Measurements from ENCODE around the gene CDH9. TPM values are rescaled to one million over a fixed set of nuclear protein-coding genes. Genes with fewer than 3 reads are reported as not detected.

CDH9 gene
- total RNA-seq, 3 donors from 2014 or later = not detected

DNA sequence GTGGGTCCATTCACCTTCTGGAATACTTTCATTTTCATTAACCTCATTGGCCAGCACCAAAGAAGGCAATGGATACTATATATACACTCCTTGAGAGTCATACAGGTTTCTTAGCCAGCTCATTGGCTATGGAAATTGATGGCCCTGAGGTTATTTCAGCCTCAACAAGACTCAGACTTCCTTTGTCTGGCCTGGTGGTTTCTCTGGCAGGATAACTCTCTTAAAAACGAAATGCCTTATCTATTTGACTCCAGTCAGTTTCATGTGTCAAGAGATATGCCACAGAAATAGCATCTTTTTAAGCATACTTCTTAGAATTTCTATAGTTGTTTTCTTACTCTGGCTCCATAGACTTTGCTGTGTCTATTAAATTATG is 28.9 kb downstream of the CDH9 start:
- H3K4me3 Mint-ChIP-seq = no peak overlapping the region
- DNase-seq = no peak
- ATAC-seq = no peak
- no peaks in the 10 kb centered on the region for H3K4me1 Mint-ChIP-seq (ENCODE audit: low read depth)
- peaks cover 23% of the 10 kb centered on the region for H3K9me3 Mint-ChIP-seq
- H3K36me3 Mint-ChIP-seq (ENCODE audit: insufficient read depth) = no peaks in the 10 kb centered on the region
- no peaks in the 10 kb centered on the region for H3K27me3 Mint-ChIP-seq (ENCODE audit: low read depth)

DNA sequence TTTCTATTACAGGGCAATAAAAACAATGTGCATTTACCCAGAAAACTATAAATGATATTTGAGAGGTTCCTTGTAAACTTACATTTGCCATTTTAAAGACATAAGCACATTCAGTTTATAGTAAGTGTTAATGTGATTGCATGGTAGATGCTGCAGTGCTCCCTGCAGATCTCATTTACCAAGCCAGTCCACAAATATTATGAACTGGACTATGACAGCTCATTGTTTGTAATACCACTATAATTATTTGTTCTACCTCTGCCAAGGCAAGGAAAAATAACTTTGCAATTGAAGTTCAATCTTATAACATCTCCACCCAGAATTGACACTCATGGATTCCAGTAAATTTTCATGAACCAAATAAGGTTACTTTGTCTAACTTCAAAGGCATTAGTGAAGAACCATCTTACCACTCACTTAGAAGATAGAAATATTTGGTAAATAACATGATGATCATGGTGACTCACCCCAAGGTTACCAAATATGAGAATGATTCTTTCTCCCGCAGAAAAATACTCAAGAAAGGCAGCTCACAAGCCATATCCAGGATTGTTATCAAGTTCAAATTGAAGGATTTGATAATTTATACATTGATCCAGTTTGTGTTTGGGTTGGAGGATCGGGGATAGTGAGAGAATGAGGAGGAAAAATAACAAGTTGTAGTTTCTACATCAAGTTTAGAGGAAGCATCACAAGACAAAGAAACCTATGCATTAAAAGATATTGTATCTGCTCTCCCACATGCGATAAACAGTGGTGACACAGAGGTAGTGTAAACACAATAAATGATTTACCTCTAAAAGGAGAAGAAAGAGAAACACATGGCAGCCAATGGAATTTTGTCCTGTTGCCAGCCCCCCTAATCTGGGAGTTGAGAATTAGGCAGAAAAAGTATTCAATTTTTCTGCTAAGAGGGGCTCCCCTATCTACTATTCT is 29.5 kb downstream of the CDH9 start:
- Mint-ChIP-seq H3K9me3 (peaks cover 27% of the 10 kb centered on the region), H3K27me3 (ENCODE audit: low read depth) (no peaks in the 10 kb centered on the region), H3K4me3 (no peak overlapping the region), H3K4me1 (ENCODE audit: low read depth) (no peaks in the 10 kb centered on the region), H3K36me3 (ENCODE audit: insufficient read depth) (no peaks in the 10 kb centered on the region)
- ATAC-seq (no peak), DNase-seq (no peak)

DNA sequence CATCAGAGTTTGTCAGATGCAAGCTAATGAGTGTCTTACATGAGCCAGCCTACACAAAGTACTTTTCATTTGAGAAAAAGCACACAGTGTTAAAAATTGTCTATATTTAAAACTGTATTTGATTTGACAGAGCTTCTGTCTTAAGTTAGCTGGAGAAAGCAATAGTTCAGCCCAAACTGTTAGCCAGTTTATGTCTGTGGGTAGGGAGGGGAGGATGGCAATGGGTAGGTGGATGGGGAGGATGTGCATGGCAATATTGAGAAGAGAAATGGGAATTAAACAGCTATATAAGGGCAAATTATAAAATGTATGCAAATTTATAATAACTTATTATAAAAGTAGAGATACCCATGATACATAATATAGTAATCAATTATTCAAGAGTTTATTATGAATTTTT is 31.3 kb downstream of the CDH9 start:
- DNase-seq = no peak
- Mint-ChIP-seq H3K4me3 (no peak overlapping the region), H3K9me3 (peaks cover 27% of the 10 kb centered on the region), H3K4me1 (ENCODE audit: low read depth) (no peaks in the 10 kb centered on the region), H3K27me3 (ENCODE audit: low read depth) (no peaks in the 10 kb centered on the region), H3K36me3 (ENCODE audit: insufficient read depth) (no peaks in the 10 kb centered on the region)
- no peak for ATAC-seq

DNA sequence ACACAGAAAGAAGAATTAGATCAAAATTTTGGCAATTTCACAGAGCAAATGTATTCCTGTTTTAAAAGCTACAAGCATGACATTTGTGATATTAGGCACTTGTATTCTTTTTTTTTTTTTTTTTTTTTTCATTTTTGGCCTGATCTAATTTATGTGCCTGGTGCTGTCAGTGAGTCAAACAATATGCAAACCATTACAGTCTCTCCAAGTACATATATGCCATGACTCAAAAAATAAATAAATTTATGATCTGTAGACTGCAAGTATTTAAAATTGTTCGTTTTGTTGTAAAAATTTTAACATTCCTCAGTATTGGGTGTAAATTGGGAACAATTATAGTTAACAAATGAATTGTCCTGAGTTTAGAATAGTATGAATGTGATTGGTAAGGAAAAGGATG is 51.4 kb downstream of the CDH9 start:
- Mint-ChIP-seq H3K36me3 (ENCODE audit: insufficient read depth) (no peaks in the 10 kb centered on the region), H3K4me3 (no peak overlapping the region)
- no peak for ATAC-seq

DNA sequence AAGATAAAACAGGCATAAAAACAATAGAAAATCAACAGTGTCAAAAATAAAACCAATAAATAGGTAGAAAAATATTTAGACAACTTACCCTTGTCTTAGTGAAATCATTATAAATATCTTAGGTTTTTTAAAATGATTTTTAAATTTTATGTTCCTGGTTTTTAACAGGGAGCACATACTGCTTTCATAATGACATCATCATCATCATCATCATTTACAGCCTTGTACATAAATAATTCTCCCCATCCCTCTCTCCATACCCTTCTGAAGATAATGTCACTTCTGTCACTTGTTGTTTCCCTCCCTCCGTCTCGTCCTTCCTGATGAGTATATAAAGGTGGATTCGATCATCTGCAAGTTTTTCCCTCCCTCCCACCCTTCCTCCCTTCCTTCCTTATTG is 56.6 kb downstream of the CDH9 start:
- no peaks in the 10 kb centered on the region for H3K27me3 Mint-ChIP-seq (ENCODE audit: low read depth)
- ATAC-seq = no peak
- H3K9me3 Mint-ChIP-seq = peaks cover 17% of the 10 kb centered on the region
- H3K4me1 Mint-ChIP-seq (ENCODE audit: low read depth) = no peaks in the 10 kb centered on the region
- no peaks in the 10 kb centered on the region for H3K36me3 Mint-ChIP-seq (ENCODE audit: insufficient read depth)
- H3K4me3 Mint-ChIP-seq = no peak overlapping the region
- DNase-seq = no peak

More for the DNA sequence above, 51.4 kb downstream of the CDH9 start:
- H3K27me3 Mint-ChIP-seq (ENCODE audit: low read depth) = no peaks in the 10 kb centered on the region
- peaks cover 32% of the 10 kb centered on the region for H3K9me3 Mint-ChIP-seq
- DNase-seq = no peak
- H3K4me1 Mint-ChIP-seq (ENCODE audit: low read depth) = no peaks in the 10 kb centered on the region

DNA sequence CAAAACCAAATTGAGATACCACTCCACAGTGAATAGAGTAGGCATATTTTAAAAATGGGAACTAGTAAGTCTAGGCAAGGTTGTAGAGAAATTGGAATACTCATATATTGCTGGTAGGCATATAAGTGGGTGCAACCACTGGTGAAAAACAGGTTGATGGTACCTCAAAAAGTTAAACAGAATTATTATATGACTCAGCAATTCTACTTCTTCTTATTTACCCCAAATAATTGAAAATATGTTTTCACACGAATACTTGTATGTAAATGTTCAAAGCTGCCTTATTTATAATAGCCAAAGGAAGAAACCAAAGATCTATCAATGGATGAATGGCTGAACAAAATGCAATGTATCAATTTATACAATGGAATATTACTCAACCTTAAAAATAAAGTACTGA is 79.1 kb downstream of the CDH9 start:
- no peaks in the 10 kb centered on the region for H3K4me1 Mint-ChIP-seq (ENCODE audit: low read depth)
- no peak overlapping the region for H3K4me3 Mint-ChIP-seq
- no peaks in the 10 kb centered on the region for H3K27me3 Mint-ChIP-seq (ENCODE audit: low read depth)
- ATAC-seq (no peak), DNase-seq (no peak)
- H3K9me3 Mint-ChIP-seq = peaks cover 12% of the 10 kb centered on the region
- no peaks in the 10 kb centered on the region for H3K36me3 Mint-ChIP-seq (ENCODE audit: insufficient read depth)

DNA sequence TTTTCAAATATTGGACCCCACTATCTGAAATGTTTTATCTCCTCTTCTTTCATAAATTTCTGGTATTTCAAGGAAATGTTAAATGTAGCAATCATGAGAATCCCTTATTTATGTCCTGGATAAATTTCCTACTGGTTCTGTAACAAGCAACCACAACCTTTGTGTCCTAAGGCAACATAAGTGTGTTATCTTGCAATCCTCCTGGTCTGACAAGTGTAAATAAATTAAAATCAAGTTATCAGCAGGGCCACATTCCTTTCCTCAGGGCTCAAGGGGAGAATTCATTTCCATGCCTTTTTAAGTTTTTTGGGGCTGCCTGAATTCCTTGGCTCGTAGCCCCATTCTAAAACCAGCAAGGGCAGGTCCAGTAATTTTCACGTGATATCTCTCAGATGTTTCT is 83.2 kb downstream of the CDH9 start:
- peaks cover 10% of the 10 kb centered on the region for H3K9me3 Mint-ChIP-seq
- no peaks in the 10 kb centered on the region for H3K4me1 Mint-ChIP-seq (ENCODE audit: low read depth)

DNA sequence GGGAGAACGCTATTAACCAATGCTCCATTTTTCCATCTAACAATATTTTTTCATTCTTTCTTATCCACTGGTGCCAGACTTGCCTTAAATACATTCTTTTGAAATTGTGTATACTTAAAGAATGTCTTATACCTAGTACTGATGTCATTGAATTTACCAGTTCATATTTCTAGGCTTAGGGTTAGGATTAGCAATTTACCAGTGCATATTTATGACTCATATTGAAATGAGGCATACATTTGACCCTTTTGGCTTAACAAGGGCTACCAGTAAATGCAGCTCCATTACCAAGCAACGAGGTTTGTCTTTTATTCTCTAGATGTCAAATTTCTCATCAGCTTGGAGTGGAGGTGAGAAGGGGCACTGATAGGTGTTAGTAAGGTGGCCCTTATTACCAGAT is 89.5 kb downstream of the CDH9 start:
- ATAC-seq = no peak
- H3K36me3 Mint-ChIP-seq (ENCODE audit: insufficient read depth) = no peaks in the 10 kb centered on the region
- no peaks in the 10 kb centered on the region for H3K27me3 Mint-ChIP-seq (ENCODE audit: low read depth)
- no peak for DNase-seq
- H3K9me3 Mint-ChIP-seq = peaks cover 19% of the 10 kb centered on the region
- no peaks in the 10 kb centered on the region for H3K4me1 Mint-ChIP-seq (ENCODE audit: low read depth)
- H3K4me3 Mint-ChIP-seq = no peak overlapping the region

More for the DNA sequence above, 83.2 kb downstream of the CDH9 start:
- H3K36me3 Mint-ChIP-seq (ENCODE audit: insufficient read depth) = no peaks in the 10 kb centered on the region
- DNase-seq (no peak), ATAC-seq (no peak)
- H3K4me3 Mint-ChIP-seq = no peak overlapping the region
- H3K27me3 Mint-ChIP-seq (ENCODE audit: low read depth) = no peaks in the 10 kb centered on the region

DNA sequence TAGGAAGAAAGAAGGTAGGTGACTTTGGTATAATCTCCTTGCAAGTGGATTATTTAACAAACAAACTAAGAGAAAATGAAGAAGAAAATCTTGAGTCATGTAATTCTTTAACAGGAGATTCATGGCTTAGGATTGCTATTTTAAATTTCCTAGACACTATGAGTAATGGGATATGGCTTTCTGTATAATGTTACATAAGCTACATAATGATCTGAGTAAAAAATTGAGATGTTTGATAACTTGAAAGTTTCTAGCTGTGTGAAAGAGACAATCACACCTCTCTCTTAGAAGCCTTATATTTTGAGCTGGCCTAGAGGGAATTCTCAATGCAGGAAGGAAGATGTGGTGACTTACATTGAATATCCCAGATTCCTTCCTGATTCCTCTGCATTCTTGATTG is 92.5 kb downstream of the CDH9 start:
- ATAC-seq = no peak
- Mint-ChIP-seq H3K27me3 (ENCODE audit: low read depth) (no peaks in the 10 kb centered on the region), H3K36me3 (ENCODE audit: insufficient read depth) (no peaks in the 10 kb centered on the region), H3K9me3 (peaks cover 15% of the 10 kb centered on the region), H3K4me3 (no peak overlapping the region), H3K4me1 (ENCODE audit: low read depth) (no peaks in the 10 kb centered on the region)
- DNase-seq = no peak

DNA sequence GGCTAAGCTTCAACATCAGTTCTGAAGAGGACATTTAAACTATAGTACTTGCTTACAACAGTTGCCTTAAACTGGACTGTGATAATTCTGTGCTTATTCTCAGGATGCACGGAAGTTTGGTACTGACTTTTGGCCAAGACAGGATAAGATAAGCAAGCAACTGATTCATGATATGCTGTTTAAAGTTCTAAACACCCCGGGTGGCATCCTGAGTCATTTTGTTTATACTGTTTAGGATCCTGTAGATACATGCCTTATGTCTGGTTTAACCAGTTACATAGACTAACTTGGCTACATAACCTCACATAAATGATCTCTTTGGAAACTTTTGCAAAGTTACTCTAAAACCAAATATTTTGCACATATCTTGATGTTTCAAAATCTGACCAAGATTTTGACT is 95.9 kb downstream of the CDH9 start:
- Mint-ChIP-seq H3K27me3 (ENCODE audit: low read depth) (no peaks in the 10 kb centered on the region), H3K4me1 (ENCODE audit: low read depth) (no peaks in the 10 kb centered on the region), H3K4me3 (no peak overlapping the region), H3K9me3 (peaks cover 6% of the 10 kb centered on the region), H3K36me3 (ENCODE audit: insufficient read depth) (no peaks in the 10 kb centered on the region)
- ATAC-seq = no peak
- DNase-seq = no peak

DNA sequence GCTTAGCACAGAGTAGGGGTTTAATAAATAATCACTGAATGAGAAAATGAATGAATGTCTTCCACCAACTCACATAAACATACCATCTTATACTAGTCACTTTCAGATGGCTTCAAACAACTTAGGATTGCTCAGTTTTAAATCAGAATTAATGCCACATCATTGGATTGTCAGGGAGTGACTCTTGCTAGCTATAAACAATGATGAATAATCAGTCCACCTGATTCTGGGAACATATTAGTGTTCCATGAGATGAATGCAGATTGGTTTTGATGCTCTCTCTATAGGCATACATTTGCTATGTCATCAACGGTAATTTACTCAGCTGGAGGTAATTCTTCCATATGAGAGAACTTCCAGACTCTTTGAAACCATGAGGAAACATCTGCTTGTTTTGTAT is 97.4 kb downstream of the CDH9 start:
- no peaks in the 10 kb centered on the region for H3K36me3 Mint-ChIP-seq (ENCODE audit: insufficient read depth)
- H3K27me3 Mint-ChIP-seq (ENCODE audit: low read depth) = no peaks in the 10 kb centered on the region
- no peak overlapping the region for H3K4me3 Mint-ChIP-seq
- H3K4me1 Mint-ChIP-seq (ENCODE audit: low read depth) = no peaks in the 10 kb centered on the region
- no peak for ATAC-seq
- DNase-seq = no peak
- no peaks in the 10 kb centered on the region for H3K9me3 Mint-ChIP-seq

DNA sequence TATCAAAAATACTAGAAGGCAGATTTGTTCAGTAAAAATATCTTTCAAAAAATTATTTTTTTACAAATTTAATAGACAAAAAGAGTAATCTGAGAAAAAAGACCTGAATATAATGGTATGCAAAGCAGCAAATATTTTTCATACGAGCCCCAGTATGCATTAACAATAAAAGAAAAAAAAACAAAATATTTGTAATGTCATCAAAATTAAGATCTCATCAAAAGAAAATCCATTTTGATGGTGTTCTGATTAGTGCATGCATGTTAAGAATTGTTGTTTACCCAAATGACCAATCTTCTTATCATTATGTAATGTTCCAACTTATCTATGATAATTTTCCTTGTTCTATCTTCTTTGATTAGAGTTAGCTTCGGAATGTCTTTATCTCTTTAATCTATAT is 106.1 kb downstream of the CDH9 start:
- H3K4me1 Mint-ChIP-seq (ENCODE audit: low read depth) = no peaks in the 10 kb centered on the region
- no peak for ATAC-seq
- no peak overlapping the region for H3K4me3 Mint-ChIP-seq

DNA sequence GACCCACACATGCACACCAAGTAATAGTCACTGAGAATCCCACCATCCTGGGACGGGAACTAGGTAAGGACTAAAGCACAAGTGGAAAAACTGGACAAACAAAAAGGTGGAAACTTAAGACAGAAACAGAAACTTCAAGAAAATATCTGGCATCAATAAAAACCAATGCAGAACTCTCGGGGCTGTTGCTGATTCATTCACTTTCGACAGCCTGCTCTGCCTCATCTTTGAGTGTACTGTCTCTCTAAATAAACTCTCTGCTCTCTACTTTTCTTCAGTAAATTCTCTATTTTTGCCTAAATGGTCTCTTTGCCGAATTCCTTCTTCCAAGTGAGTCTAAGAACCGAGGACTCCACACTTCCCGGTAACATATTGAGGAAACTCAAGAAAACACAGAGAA is 116.9 kb downstream of the CDH9 start:
- no peak for DNase-seq
- no peaks in the 10 kb centered on the region for H3K4me1 Mint-ChIP-seq (ENCODE audit: low read depth)
- H3K9me3 Mint-ChIP-seq = peaks cover 17% of the 10 kb centered on the region
- no peak overlapping the region for H3K4me3 Mint-ChIP-seq
- no peaks in the 10 kb centered on the region for H3K36me3 Mint-ChIP-seq (ENCODE audit: insufficient read depth)
- no peaks in the 10 kb centered on the region for H3K27me3 Mint-ChIP-seq (ENCODE audit: low read depth)
- no peak for ATAC-seq

More for the DNA sequence above, 106.1 kb downstream of the CDH9 start:
- no peaks in the 10 kb centered on the region for H3K27me3 Mint-ChIP-seq (ENCODE audit: low read depth)
- no peak for DNase-seq
- H3K9me3 Mint-ChIP-seq = peaks cover 21% of the 10 kb centered on the region
- H3K36me3 Mint-ChIP-seq (ENCODE audit: insufficient read depth) = no peaks in the 10 kb centered on the region

DNA sequence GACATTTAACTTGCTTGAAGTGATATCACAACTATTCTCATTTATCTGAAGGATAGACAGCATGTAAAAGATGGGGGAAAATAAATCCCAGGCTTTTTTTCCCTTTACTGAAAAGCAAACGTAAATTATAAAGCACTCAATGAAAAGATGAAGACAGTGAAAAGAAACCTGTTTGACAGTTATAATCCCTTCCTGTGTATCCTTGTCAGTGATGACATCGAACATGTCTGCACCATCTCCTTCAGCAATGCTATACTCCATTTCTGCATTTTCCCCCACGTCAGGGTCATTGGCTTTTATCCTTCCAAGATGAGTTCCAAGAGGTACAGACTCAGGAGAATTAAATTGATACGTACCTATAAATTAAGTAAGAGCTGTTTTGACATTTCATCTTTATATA is 134.9 kb downstream of the CDH9 start:
- Mint-ChIP-seq H3K4me1 (ENCODE audit: low read depth) (no peaks in the 10 kb centered on the region), H3K36me3 (ENCODE audit: insufficient read depth) (no peaks in the 10 kb centered on the region), H3K4me3 (no peak overlapping the region), H3K9me3 (peaks cover 9% of the 10 kb centered on the region), H3K27me3 (ENCODE audit: low read depth) (no peaks in the 10 kb centered on the region)
- ATAC-seq (no peak), DNase-seq (no peak)

DNA sequence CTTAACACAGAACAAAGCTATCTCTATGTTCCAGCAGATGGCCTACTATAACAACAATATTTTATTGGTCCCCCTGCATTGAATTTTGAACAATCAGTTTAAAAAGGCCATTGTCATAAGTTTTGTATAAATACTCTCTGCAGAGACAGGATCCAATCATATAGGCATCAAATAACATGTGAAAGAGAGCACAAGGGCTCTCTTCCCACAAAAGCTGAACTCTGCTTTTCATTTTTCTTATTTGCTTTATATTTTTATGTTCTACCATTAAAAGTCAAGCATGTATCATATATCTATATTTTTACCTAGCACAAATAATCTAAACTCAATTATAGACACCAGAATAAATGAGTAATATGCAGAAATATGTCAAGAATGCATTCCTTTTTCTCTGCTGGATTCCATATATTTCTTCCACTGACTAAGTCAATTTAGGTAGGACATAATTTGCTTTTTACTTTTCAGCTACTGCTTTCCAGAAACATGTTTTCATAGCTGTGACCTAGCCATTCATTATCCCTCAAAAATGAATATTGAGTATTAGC is 143.6 kb downstream of the CDH9 start:
- H3K36me3 Mint-ChIP-seq (ENCODE audit: insufficient read depth) = no peaks in the 10 kb centered on the region
- peaks cover 27% of the 10 kb centered on the region for H3K9me3 Mint-ChIP-seq
- ATAC-seq (no peak), DNase-seq (no peak)
- no peaks in the 10 kb centered on the region for H3K4me1 Mint-ChIP-seq (ENCODE audit: low read depth)
- H3K4me3 Mint-ChIP-seq = no peak overlapping the region
- H3K27me3 Mint-ChIP-seq (ENCODE audit: low read depth) = no peaks in the 10 kb centered on the region
